Fibroblast of pulmonary artery (primary cell): ENCODE results near the gene HUNK.

Experiments
- DNase-seq: peaks from one replicate; pipeline ENCODE4 v3.0.0-alpha.2; 2010; ENCODE audit warnings: low read depth
- H3K4me3 ChIP-seq: replicated peaks from 2 replicates; pipeline ENCODE4 v1.5.1; 2011; ENCODE audit warnings: low read depth, mild to moderate bottlenecking, control low read depth, low read length, moderate library complexity
- TF ChIP-seq, protein P1 (sequence below): IDR thresholded peaks from 2 replicates; pipeline ENCODE4 v1.5.1; 2011; ENCODE audit warnings: mild to moderate bottlenecking, control low read depth, low read length, inconsistent platforms; ENCODE audit errors: missing control alignments

The HUNK gene

DNA sequence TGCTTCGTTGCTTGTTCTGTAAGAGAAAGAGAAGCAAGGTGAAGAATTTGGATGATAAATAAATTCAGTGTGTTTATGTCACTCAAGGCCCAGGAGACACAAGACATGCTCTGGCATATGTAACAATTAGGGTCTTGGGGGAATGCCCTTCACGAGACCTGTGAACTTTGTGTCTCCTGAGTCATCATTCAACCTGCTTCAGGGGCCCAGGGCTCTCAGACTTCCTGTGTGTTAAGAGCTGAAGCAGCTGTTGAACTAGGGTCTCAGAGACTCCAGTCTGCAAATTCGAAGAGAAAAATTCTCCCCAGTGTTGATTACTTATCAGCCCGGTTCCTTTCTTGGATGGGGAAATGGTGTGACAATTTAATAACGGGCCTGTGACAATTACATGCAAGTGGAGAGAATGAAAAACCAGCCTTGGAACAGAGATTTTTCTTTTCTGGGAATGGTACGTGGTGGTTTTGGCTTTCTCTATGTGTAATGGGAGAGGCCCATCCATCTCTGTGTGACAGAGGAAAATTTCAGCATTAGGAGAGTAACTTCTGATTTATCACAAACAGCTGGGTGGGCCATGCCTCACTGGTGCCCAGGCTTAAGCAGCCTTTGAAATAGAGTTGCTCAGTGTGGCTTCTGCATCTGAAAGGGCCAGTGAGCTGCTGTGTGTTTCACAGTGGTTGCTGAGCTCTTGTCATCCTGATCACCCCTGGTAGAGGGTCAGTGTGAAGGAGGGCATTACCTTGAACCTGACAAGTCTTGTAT, 22.4 kb downstream of the HUNK start:
- DNase-seq: no peak
- H3K4me3 ChIP-seq: no peak overlapping the region
- TF ChIP-seq, protein P1, sequence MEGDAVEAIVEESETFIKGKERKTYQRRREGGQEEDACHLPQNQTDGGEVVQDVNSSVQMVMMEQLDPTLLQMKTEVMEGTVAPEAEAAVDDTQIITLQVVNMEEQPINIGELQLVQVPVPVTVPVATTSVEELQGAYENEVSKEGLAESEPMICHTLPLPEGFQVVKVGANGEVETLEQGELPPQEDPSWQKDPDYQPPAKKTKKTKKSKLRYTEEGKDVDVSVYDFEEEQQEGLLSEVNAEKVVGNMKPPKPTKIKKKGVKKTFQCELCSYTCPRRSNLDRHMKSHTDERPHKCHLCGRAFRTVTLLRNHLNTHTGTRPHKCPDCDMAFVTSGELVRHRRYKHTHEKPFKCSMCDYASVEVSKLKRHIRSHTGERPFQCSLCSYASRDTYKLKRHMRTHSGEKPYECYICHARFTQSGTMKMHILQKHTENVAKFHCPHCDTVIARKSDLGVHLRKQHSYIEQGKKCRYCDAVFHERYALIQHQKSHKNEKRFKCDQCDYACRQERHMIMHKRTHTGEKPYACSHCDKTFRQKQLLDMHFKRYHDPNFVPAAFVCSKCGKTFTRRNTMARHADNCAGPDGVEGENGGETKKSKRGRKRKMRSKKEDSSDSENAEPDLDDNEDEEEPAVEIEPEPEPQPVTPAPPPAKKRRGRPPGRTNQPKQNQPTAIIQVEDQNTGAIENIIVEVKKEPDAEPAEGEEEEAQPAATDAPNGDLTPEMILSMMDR: no peak

DNA sequence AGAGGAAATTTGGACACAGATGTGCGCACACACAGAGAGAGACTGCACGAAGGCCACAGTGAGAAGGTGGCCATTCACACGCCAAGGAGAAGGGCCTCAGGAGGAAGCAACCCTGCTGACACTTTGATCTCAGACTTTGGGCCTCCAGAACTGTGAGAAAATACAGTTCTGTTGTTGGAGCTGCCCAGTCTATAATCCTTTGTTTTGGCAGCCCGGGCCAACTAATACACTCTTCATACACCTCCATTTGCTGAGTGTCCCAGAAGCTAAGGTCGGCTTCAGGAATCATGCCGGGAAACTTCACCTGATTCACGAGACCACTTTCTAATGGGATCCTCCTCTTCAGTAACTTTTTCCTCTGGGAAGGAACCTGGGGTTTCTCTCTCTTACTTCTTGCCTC, 23.2 kb downstream of the HUNK start:
- H3K4me3 ChIP-seq: no peak overlapping the region
- TF ChIP-seq, protein P1: no peak

DNA sequence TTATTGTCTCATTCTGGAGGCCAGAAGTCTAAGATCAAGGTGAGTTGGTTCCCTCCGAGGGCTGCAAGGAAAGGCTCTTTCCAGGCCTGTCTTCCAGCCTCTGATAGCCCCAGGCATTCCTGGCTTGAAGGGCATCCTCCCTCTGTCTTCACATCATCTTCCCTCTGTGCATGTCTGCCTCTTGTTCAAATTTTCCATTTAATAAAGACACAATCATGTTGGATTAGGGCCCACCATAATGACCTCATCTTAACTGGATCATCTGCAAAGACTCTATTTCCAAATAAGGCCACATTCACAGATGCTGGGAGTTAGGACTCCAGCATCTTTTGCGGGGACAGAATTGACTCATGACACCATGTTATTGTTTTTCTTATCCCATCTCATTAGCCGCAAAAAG, 24.5 kb downstream of the HUNK start:
- TF ChIP-seq, protein P1: no peak
- no peak overlapping the region for H3K4me3 ChIP-seq
- DNase-seq: no peak

More for the DNA sequence above, 23.2 kb downstream of the HUNK start:
- no peak for DNase-seq

- DNase-seq: no peak
- TF ChIP-seq, protein P1: no peak
- no peak overlapping the region for H3K4me3 ChIP-seq
Measured at GRCh38 chr21:31898933-31899630, 26.3 kb downstream of the HUNK start.

DNA sequence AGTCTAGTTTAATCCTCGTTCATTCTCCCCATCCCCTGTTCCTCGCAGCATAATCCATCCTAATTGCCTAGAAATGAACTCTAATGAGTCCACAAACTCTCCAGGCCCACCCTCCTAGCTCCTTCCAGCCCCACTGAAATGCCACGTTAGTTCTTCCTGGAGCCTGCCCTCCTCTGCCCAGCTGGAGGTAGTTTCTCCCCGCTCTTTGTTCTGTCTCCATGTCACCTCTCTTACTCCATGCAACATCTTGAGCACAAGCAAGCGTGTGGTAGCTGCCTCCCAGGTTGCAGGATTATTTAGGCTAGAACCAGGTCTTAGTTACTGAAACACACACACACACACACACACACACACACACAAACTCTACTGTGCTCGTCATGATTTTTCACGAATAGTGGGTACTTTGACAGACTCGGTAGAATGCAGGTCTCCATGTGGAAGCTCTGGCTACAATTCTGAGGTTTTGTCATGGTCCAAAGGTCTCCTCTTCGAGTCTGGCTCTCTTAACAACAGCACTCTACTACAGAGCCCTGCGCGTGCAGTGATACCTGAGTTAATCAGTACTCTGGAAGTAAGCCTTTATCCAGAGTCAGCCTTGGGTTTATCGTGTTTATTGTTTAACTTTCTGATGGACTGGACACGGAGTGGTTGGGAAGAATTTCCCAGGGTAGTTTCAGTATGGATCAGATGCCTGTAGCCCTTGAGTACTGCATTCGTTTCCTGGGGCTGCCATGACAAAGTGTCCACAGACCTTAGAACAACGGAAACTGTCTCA, 27.5 kb downstream of the HUNK start:
- TF ChIP-seq, protein P1: no peak
- no peak for DNase-seq
- H3K4me3 ChIP-seq: no peak overlapping the region

GRCh38 chr21:31901315-31901714, 28.5 kb downstream of the HUNK start:
- TF ChIP-seq, protein P1: no peak
- DNase-seq: no peak
- H3K4me3 ChIP-seq: no peak overlapping the region
